ENCODE measurements around the gene DCAF10. TPM values are rescaled to one million over a fixed set of nuclear protein-coding genes. Genes with fewer than 3 reads are reported as not detected.
A peak's percentile ranks its signal among the peaks of the same experiment; 100 is the strongest.

DCAF10 gene
- polyA plus RNA-seq, 3 donors: 12.4 to 17.2 (median 14.7) TPM

- H3K36me3 ChIP-seq (replicated peaks in 1 of 2; ENCODE audit: control insufficient read depth in 1 of 2, insufficient read depth in 2 of 2, low read length in 2 of 2): peaks cover 0 to under 1% of the 10 kb centered on the region in 2 donors
- no peak overlapping the region for H3K27ac ChIP-seq (ENCODE audit: low read depth in 1 of 2, low read length in 2 of 2)
- no peak for TF ChIP-seq CTCF (IDR thresholded peaks at IDR 0.05)
- H3K4me1 ChIP-seq (ENCODE audit: control insufficient read depth in 1 of 2, insufficient read depth in 2 of 2, low read length in 2 of 2): peaks cover 24 to 29% of the 10 kb centered on the region in 2 donors
- WGBS (ENCODE audit: insufficient coverage): 75% methylated on average over 2 of the region's 6 CpGs
- no peaks in the 10 kb centered on the region for H4K20me1 ChIP-seq (ENCODE audit: insufficient read depth, low read length)
- H3K9ac ChIP-seq (ENCODE audit: insufficient read depth, low read length, poor library complexity, severe bottlenecking): no peak overlapping the region
- H3K4me3 Mint-ChIP-seq: peak overlapping the region; percentile 7 to 56
- peak overlapping the region; percentile 8 for H3K4me2 ChIP-seq (replicated peaks; ENCODE audit: extremely low read depth, low read length, poor library complexity, severe bottlenecking)
- H3K27me3 ChIP-seq (ENCODE audit: control insufficient read depth in 2 of 2, insufficient read depth in 2 of 2, low read length in 2 of 2): no peaks in the 10 kb centered on the region
- peak overlapping the region in 6 of 7 donors; percentile 65 to 81 (median 72) for H3K27ac Mint-ChIP-seq
- peaks cover 24% of the 10 kb centered on the region for H3K4me1 Mint-ChIP-seq
- peaks cover 0 to 2% (median 0%) of the 10 kb centered on the region in 7 donors for H3K9me3 Mint-ChIP-seq
- H3K9me3 ChIP-seq (replicated peaks in 1 of 2; ENCODE audit: control insufficient read depth in 1 of 2, insufficient read depth in 1 of 2, low read length in 2 of 2): peaks cover 0 to 6% of the 10 kb centered on the region in 2 donors
- no peaks in the 10 kb centered on the region for H3K36me3 Mint-ChIP-seq
- peaks cover 23% of the 10 kb centered on the region for H3K79me2 ChIP-seq (ENCODE audit: insufficient read depth, low read length)
- H2AFZ ChIP-seq (ENCODE audit: insufficient read depth, low read depth, low read length, poor library complexity, severe bottlenecking): peak overlapping the region; percentile 76
- intact Hi-C loops (cut with micrococcal nuclease): loop anchor here in 1 of 2 donors (5.0 to 10.0 kb wide), 2 partner anchors 36 to 116 kb away; partner anchors contain the start of genes SLC25A51 and TRMT10B
- DNase-seq: peak; percentile 7 to 47 (median 39)
- H3K4me3 ChIP-seq (replicated peaks in 1 of 3; ENCODE audit: low read depth in 2 of 3, low read length in 3 of 3): no peak overlapping the region
- peaks cover 4 to 10% (median 5%) of the 10 kb centered on the region in 3 donors for H3K27me3 Mint-ChIP-seq (ENCODE audit: low read depth in 3 of 3)
Observed at GRCh38 chr9:37788332-37788731, 12.3 kb upstream of the DCAF10 start.

GRCh38 chr9:37790096-37790495 lies 10.5 kb upstream of the DCAF10 start:
- Mint-ChIP-seq H3K36me3 (no peaks in the 10 kb centered on the region), H3K27me3 (ENCODE audit: low read depth in 3 of 3) (peaks cover 5 to 10% (median 6%) of the 10 kb centered on the region in 3 donors), H3K4me3 (no peak overlapping the region), H3K9me3 (peaks cover 0 to 2% (median 0%) of the 10 kb centered on the region in 7 donors), H3K27ac (no peak overlapping the region), H3K4me1 (peaks cover 15% of the 10 kb centered on the region)
- Histone ChIP-seq H3K4me2 (replicated peaks; ENCODE audit: extremely low read depth, low read length, poor library complexity, severe bottlenecking) (no peak overlapping the region), H3K4me3 (replicated peaks in 1 of 3; ENCODE audit: low read depth in 2 of 3, low read length in 3 of 3) (no peak overlapping the region), H3K9ac (ENCODE audit: insufficient read depth, low read length, poor library complexity, severe bottlenecking) (no peak overlapping the region), H3K4me1 (ENCODE audit: control insufficient read depth in 1 of 2, insufficient read depth in 2 of 2, low read length in 2 of 2) (peaks cover 15 to 18% of the 10 kb centered on the region in 2 donors), H3K9me3 (replicated peaks in 1 of 2; ENCODE audit: control insufficient read depth in 1 of 2, insufficient read depth in 1 of 2, low read length in 2 of 2) (peaks cover 0 to 6% of the 10 kb centered on the region in 2 donors), H3K36me3 (replicated peaks in 1 of 2; ENCODE audit: control insufficient read depth in 1 of 2, insufficient read depth in 2 of 2, low read length in 2 of 2) (no peaks in the 10 kb centered on the region), H3K79me2 (ENCODE audit: insufficient read depth, low read length) (peaks cover 6% of the 10 kb centered on the region), H3K27ac (ENCODE audit: low read depth in 1 of 2, low read length in 2 of 2) (no peak overlapping the region), H2AFZ (ENCODE audit: insufficient read depth, low read depth, low read length, poor library complexity, severe bottlenecking) (no peak overlapping the region), H4K20me1 (ENCODE audit: insufficient read depth, low read length) (no peaks in the 10 kb centered on the region), H3K27me3 (ENCODE audit: control insufficient read depth in 2 of 2, insufficient read depth in 2 of 2, low read length in 2 of 2) (no peaks in the 10 kb centered on the region)
- no peak for TF ChIP-seq CTCF (IDR thresholded peaks at IDR 0.05)
- DNase-seq: no peak
- WGBS (ENCODE audit: insufficient coverage): no CpG with 5 or more reads among the region's 2 CpGs
- intact Hi-C loops (cut with micrococcal nuclease): no loop called here
